Keratinocyte (primary cell): ENCODE measurements around the gene CTTN. TPM values are rescaled to one million over a fixed set of nuclear protein-coding genes. Genes with fewer than 3 reads are reported as not detected.

Experiments
- DNase-seq: peaks from one replicate; pipeline ENCODE4 v3.0.0-alpha.2; 2011; ENCODE audit warnings: low read depth, missing footprints, low spot score
- FAIRE-seq: peaks from 2 replicates; lab custom pipeline; 2011; peaks lifted over from hg19 to GRCh38; lab: Jason Lieb, UNC
- H2AFZ ChIP-seq: 2 replicates; pipeline ENCODE4 v1.6.0; 2012; ENCODE audit warnings: low read length, control low read depth, inconsistent platforms; ENCODE audit not compliant: control insufficient read depth
- H3K27ac ChIP-seq: 2 replicates; pipeline ENCODE4 v1.5.1; 2011; ENCODE audit warnings: low read length; ENCODE audit not compliant: control insufficient read depth, insufficient read depth
- H3K27me3 ChIP-seq: 3 replicates; pipeline ENCODE4 v1.6.0; 2011; ENCODE audit warnings: low read length; ENCODE audit not compliant: control insufficient read depth, insufficient read depth; ENCODE audit errors: extremely low read depth
- H3K36me3 ChIP-seq, 2 experiments: 2 replicates in 1 of 2; 3 replicates in 1 of 2; pipeline ENCODE4 v1.5.1; 2011; ENCODE audit warnings: low read length in 2 of 2, mild to moderate bottlenecking in 1 of 2; ENCODE audit not compliant: control insufficient read depth in 2 of 2, insufficient read depth in 2 of 2; ENCODE audit errors: extremely low read depth in 1 of 2
- H3K4me1 ChIP-seq: 3 replicates; pipeline ENCODE4 v1.5.1; 2011; ENCODE audit warnings: low read length; ENCODE audit not compliant: control insufficient read depth, insufficient read depth; ENCODE audit errors: extremely low read depth
- H3K4me2 ChIP-seq: 3 replicates; pipeline ENCODE4 v1.6.0; 2011; ENCODE audit warnings: low read depth, low read length; ENCODE audit not compliant: control insufficient read depth, insufficient read depth; ENCODE audit errors: extremely low read depth
- H3K4me3 ChIP-seq, 3 experiments: fragments of 200-600 bp in 1 of 3; sonication (generic) in 1 of 3; 2 replicates in 2 of 3; 3 replicates in 1 of 3; pipeline ENCODE4 v1.5.1; 2011 to 2016; ENCODE audit warnings: low read length in 3 of 3, mild to moderate bottlenecking in 3 of 3, control low read depth in 2 of 3, inconsistent platforms in 1 of 3, low read depth in 1 of 3, mixed read lengths in 1 of 3, mixed run types in 1 of 3, moderate library complexity in 1 of 3; ENCODE audit not compliant: control insufficient read depth in 2 of 3, insufficient read depth in 2 of 3; ENCODE audit errors: extremely low read depth in 1 of 3
- H3K79me2 ChIP-seq: 2 replicates; pipeline ENCODE4 v1.6.0; 2012; ENCODE audit warnings: low read length; ENCODE audit not compliant: control insufficient read depth, insufficient read depth
- H3K9ac ChIP-seq: 3 replicates; pipeline ENCODE4 v1.6.0; 2011; ENCODE audit warnings: low read length; ENCODE audit not compliant: control insufficient read depth, insufficient read depth; ENCODE audit errors: extremely low read depth
- H3K9me1 ChIP-seq: 3 replicates; pipeline ENCODE4 v1.6.0; 2011; ENCODE audit warnings: low read length; ENCODE audit not compliant: control insufficient read depth, insufficient read depth; ENCODE audit errors: extremely low read depth
- H3K9me3 ChIP-seq: 2 replicates; pipeline ENCODE4 v1.5.1; 2012; ENCODE audit warnings: low read depth, low read length; ENCODE audit not compliant: control insufficient read depth
- H4K20me1 ChIP-seq: 3 replicates; pipeline ENCODE4 v1.6.0; 2011; ENCODE audit warnings: low read length; ENCODE audit not compliant: control insufficient read depth, insufficient read depth; ENCODE audit errors: extremely low read depth
- EZH2 ChIP-seq: IDR thresholded peaks from one replicate; pipeline ENCODE4 v1.6.1; 2012; ENCODE audit warnings: inconsistent platforms, mild to moderate bottlenecking, low read length, moderate library complexity
- dilution Hi-C: fragments of 300-500 bp; cut with MboI; formaldehyde crosslinking; loops from one replicate; pipeline ENCODE4 v1.7.0; 2020; ENCODE audit warnings: low sequenced_read_pairs; ENCODE audit not compliant: extremely low pct_ligation_motif_present
- polyA plus RNA-seq, 5 experiments: library from polyadenylated mRNA; depleted of rRNA in 3 of 5; stranded (reverse) in 3 of 5; stranded (forward) in 1 of 5; unstranded in 1 of 5; fragments of >200 nt; gene quantifications; 1 replicate in 1 of 5; 2 replicates in 3 of 5; 3 replicates in 1 of 5; pipeline versions ENCODE4 v1.2.1 to v1.2.3, GENCODE V29; 2011 to 2012; ENCODE audit warnings: missing spikeins in 2 of 5, low read depth in 1 of 5, low replicate concordance in 1 of 5
- TF ChIP-seq, protein P1 (sequence below), 3 experiments: IDR thresholded peaks in 1 of 3; conservative IDR thresholded peaks in 1 of 3; optimal IDR thresholded peaks in 1 of 3; 2 replicates in 2 of 3; 3 replicates in 1 of 3; pipeline versions ENCODE3 to v1.5.1; 2011; ENCODE audit warnings: low read length in 3 of 3, mild to moderate bottlenecking in 3 of 3, moderate library complexity in 2 of 3, control low read depth in 1 of 3, inconsistent platforms in 1 of 3; ENCODE audit not compliant: insufficient read depth in 2 of 3; ENCODE audit errors: extremely low read depth in 1 of 3

CTTN gene
- polyA plus RNA-seq, 1 donor (not counting 4 experiments of a cell fraction or from before 2014, with no cell fraction given): 184 TPM

GRCh38 chr11:70432580-70432979, 34.3 kb downstream of the CTTN start:
- no peaks in the 10 kb centered on the region for H3K9me1 ChIP-seq
- no peak overlapping the region for H3K4me2 ChIP-seq
- no peak for FAIRE-seq
- H3K9me3 ChIP-seq: no peaks in the 10 kb centered on the region
- peaks cover 56% of the 10 kb centered on the region in 2 experiments for H3K36me3 ChIP-seq
- no peaks in the 10 kb centered on the region for H3K4me1 ChIP-seq
- dilution Hi-C loops: no loop called here
- TF ChIP-seq EZH2: no peak
- TF ChIP-seq, protein P1, sequence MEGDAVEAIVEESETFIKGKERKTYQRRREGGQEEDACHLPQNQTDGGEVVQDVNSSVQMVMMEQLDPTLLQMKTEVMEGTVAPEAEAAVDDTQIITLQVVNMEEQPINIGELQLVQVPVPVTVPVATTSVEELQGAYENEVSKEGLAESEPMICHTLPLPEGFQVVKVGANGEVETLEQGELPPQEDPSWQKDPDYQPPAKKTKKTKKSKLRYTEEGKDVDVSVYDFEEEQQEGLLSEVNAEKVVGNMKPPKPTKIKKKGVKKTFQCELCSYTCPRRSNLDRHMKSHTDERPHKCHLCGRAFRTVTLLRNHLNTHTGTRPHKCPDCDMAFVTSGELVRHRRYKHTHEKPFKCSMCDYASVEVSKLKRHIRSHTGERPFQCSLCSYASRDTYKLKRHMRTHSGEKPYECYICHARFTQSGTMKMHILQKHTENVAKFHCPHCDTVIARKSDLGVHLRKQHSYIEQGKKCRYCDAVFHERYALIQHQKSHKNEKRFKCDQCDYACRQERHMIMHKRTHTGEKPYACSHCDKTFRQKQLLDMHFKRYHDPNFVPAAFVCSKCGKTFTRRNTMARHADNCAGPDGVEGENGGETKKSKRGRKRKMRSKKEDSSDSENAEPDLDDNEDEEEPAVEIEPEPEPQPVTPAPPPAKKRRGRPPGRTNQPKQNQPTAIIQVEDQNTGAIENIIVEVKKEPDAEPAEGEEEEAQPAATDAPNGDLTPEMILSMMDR (optimal IDR thresholded peaks at IDR 0.05 in 1 of 3, IDR thresholded peaks at IDR 0.05 in 1 of 3, conservative IDR thresholded peaks at IDR 0.05 in 1 of 3; ENCODE audit: extremely low read depth in 1 of 3, insufficient read depth in 2 of 3, low read length in 3 of 3): no peak
- no peak overlapping the region for H3K27ac ChIP-seq
- no peaks in the 10 kb centered on the region for H3K27me3 ChIP-seq
- peaks cover 3% of the 10 kb centered on the region for H3K79me2 ChIP-seq
- DNase-seq: no peak
- H3K9ac ChIP-seq: no peak overlapping the region
- no peak overlapping the region for H3K4me3 ChIP-seq
- H4K20me1 ChIP-seq: peaks cover 6% of the 10 kb centered on the region
- H2AFZ ChIP-seq: no peak overlapping the region

DNA sequence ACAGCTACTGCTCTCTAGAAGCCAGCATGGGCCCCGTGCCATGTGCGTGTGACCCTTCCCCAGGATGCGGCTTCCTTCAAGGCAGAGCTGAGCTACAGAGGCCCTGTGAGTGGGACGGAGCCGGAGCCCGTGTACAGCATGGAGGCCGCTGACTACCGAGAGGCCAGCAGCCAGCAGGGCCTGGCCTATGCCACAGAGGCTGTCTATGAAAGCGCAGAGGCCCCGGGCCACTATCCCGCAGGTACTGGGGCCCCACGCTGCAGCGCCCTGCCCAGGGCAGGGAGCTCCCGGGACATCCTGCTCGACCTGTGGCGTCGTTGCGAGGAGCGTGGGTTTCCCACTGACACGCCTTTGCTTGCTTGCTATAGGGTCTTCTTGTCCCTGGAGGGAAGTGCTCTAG, 34.7 kb downstream of the CTTN start:
- H3K79me2 ChIP-seq: peaks cover 3% of the 10 kb centered on the region
- H3K4me2 ChIP-seq: no peak overlapping the region
- no peaks in the 10 kb centered on the region for H3K9me1 ChIP-seq
- H3K27ac ChIP-seq: no peak overlapping the region
- TF ChIP-seq, protein P1 (optimal IDR thresholded peaks at IDR 0.05 in 1 of 3, IDR thresholded peaks at IDR 0.05 in 1 of 3, conservative IDR thresholded peaks at IDR 0.05 in 1 of 3; ENCODE audit: extremely low read depth in 1 of 3, insufficient read depth in 2 of 3, low read length in 3 of 3): no peak
- no peak for TF ChIP-seq EZH2
- H3K27me3 ChIP-seq: no peaks in the 10 kb centered on the region
- no peak overlapping the region for H3K9ac ChIP-seq
- FAIRE-seq: no peak
- dilution Hi-C loops: no loop called here
- H2AFZ ChIP-seq: no peak overlapping the region
- H3K4me3 ChIP-seq: no peak overlapping the region
- no peak for DNase-seq
- no peaks in the 10 kb centered on the region for H3K4me1 ChIP-seq
- H4K20me1 ChIP-seq: peaks cover 8% of the 10 kb centered on the region
- peaks cover 52 to 56% of the 10 kb centered on the region in 2 experiments for H3K36me3 ChIP-seq
- no peaks in the 10 kb centered on the region for H3K9me3 ChIP-seq
